CD14-positive monocyte (primary cell): Measurements from ENCODE around the gene PPM1D. TPM values are rescaled to one million over a fixed set of nuclear protein-coding genes. Genes with fewer than 3 reads are reported as not detected.

ENCODE experiments used
- DNase-seq, 3 donors: peaks; one replicate each; pipeline ENCODE4 v3.0.0-alpha.2; 2011 to 2022
- H2AFZ ChIP-seq: 2 replicates; pipeline ENCODE4 v1.6.0; 2012; ENCODE audit warnings: mild to moderate bottlenecking, low read depth, low read length, inconsistent platforms; ENCODE audit not compliant: insufficient read depth, poor library complexity, severe bottlenecking
- H3K27ac ChIP-seq, 2 donors: 1 replicate in 1 of 2; 2 replicates in 1 of 2; pipeline ENCODE4 v1.5.1; 2012 to 2013; ENCODE audit warnings: low read length in 2 of 2, control low read depth in 1 of 2, inconsistent platforms in 1 of 2, low read depth in 1 of 2, mild to moderate bottlenecking in 1 of 2
- H3K27me3 ChIP-seq, 2 donors: one replicate each; pipeline versions ENCODE4 v1.6.0 to v1.6.1; 2011 to 2013; ENCODE audit warnings: low read length in 2 of 2; ENCODE audit not compliant: control insufficient read depth in 2 of 2, insufficient read depth in 2 of 2
- H3K36me3 ChIP-seq, 2 donors: replicated peaks in 1 of 2; 1 replicate in 1 of 2; 2 replicates in 1 of 2; pipeline versions ENCODE4 v1.5.1 to v1.6.1; 2012 to 2013; ENCODE audit warnings: low read length in 2 of 2, control low read depth in 1 of 2, inconsistent platforms in 1 of 2, mild to moderate bottlenecking in 1 of 2; ENCODE audit not compliant: insufficient read depth in 2 of 2, control insufficient read depth in 1 of 2
- H3K4me1 ChIP-seq, 2 donors: 1 replicate in 1 of 2; 2 replicates in 1 of 2; pipeline versions ENCODE4 v1.5.1 to v1.6.1; 2012 to 2013; ENCODE audit warnings: low read length in 2 of 2, control low read depth in 1 of 2, inconsistent platforms in 1 of 2, mild to moderate bottlenecking in 1 of 2, moderate library complexity in 1 of 2; ENCODE audit not compliant: insufficient read depth in 2 of 2, control insufficient read depth in 1 of 2
- H3K4me2 ChIP-seq: replicated peaks from 2 replicates; pipeline ENCODE3; 2012; ENCODE audit warnings: low read length, moderate library complexity, mild to moderate bottlenecking; ENCODE audit not compliant: poor library complexity, severe bottlenecking; ENCODE audit errors: extremely low read depth
- H3K4me3 ChIP-seq, 3 experiments: fragments of 200-600 bp in 1 of 3; sonication (generic) in 1 of 3; replicated peaks in 1 of 3; 1 replicate in 2 of 3; 2 replicates in 1 of 3; pipeline ENCODE4 v1.5.1; 2011 to 2013; ENCODE audit warnings: low read length in 3 of 3, mild to moderate bottlenecking in 3 of 3, control low read depth in 2 of 3, low read depth in 2 of 3, inconsistent platforms in 1 of 3, moderate library complexity in 1 of 3
- H3K79me2 ChIP-seq: 2 replicates; pipeline ENCODE4 v1.6.0; 2012; ENCODE audit warnings: mild to moderate bottlenecking, control low read depth, inconsistent platforms, low read length, moderate library complexity; ENCODE audit not compliant: insufficient read depth
- H3K9ac ChIP-seq: 2 replicates; pipeline ENCODE4 v1.6.0; 2017; ENCODE audit warnings: low read length, mild to moderate bottlenecking; ENCODE audit not compliant: insufficient read depth, poor library complexity, severe bottlenecking
- H3K9me3 ChIP-seq, 2 donors: replicated peaks in 1 of 2; 1 replicate in 1 of 2; 2 replicates in 1 of 2; pipeline versions ENCODE4 v1.5.1 to v1.6.1; 2012 to 2013; ENCODE audit warnings: low read length in 2 of 2, control low read depth in 1 of 2; ENCODE audit not compliant: control insufficient read depth in 1 of 2, insufficient read depth in 1 of 2
- H4K20me1 ChIP-seq: 2 replicates; pipeline ENCODE4 v1.6.0; 2012; ENCODE audit warnings: mild to moderate bottlenecking, low read length, control low read depth, moderate library complexity; ENCODE audit not compliant: insufficient read depth
- H3K27ac Mint-ChIP-seq, 7 donors: one replicate each; pipeline ENCODE4 v1.8.0; 2020; ENCODE audit warnings: mild to moderate bottlenecking in 7 of 7, mixed read lengths in 7 of 7, moderate library complexity in 6 of 7, inconsistent platforms in 2 of 7
- H3K27me3 Mint-ChIP-seq, 3 donors: one replicate each; pipeline ENCODE4 v1.8.0; 2021 to 2022; ENCODE audit warnings: low read depth in 3 of 3, mild to moderate bottlenecking in 3 of 3, mixed read lengths in 3 of 3, moderate library complexity in 3 of 3, inconsistent platforms in 1 of 3
- H3K36me3 Mint-ChIP-seq, 2 donors: one replicate each; pipeline ENCODE4 v1.8.0; 2020; ENCODE audit warnings: mixed read lengths in 2 of 2, inconsistent platforms in 1 of 2, mild to moderate bottlenecking in 1 of 2
- H3K4me1 Mint-ChIP-seq: one replicate; pipeline ENCODE4 v1.8.0; 2020; ENCODE audit warnings: mild to moderate bottlenecking, mixed read lengths
- H3K4me3 Mint-ChIP-seq, 2 donors: one replicate each; pipeline ENCODE4 v1.8.0; 2020; ENCODE audit warnings: mild to moderate bottlenecking in 2 of 2, mixed read lengths in 2 of 2, moderate library complexity in 1 of 2
- H3K9me3 Mint-ChIP-seq, 7 donors: one replicate each; pipeline ENCODE4 v1.8.0; 2020 to 2022; ENCODE audit warnings: mixed read lengths in 7 of 7, mild to moderate bottlenecking in 6 of 7, moderate library complexity in 6 of 7, inconsistent platforms in 2 of 7
- WGBS: methylation state at CpG from one replicate; pipeline ENCODE4 v1.1.5; 2013; ENCODE audit warnings: missing lambda C conversion rate; ENCODE audit not compliant: insufficient coverage; 5-methylcytosine and 5-hydroxymethylcytosine counted together
- intact Hi-C, 2 donors: fragments of 100-400 bp; cut with micrococcal nuclease; formaldehyde crosslinking; loops; one replicate each; pipeline versions ENCODE4 v1.15.0 to v1.15.1; 2023
- polyA plus RNA-seq, 3 donors: library from polyadenylated mRNA; depleted of rRNA in 1 of 3; unstranded in 2 of 3; stranded (reverse) in 1 of 3; fragments of 300-500 nt in 2 of 3; fragments of >200 nt in 1 of 3; fragmentation: Illumina TruSeq in 2 of 3; gene quantifications; 1 replicate in 2 of 3; 2 replicates in 1 of 3; pipeline ENCODE4 v1.2.3, GENCODE V29; 2012 to 2021
- TF ChIP-seq, protein P1 (sequence below): fragments of 200-600 bp; IDR thresholded peaks from one replicate; pipeline ENCODE4 v1.8.0; 2022; ENCODE audit warnings: antibody characterized with exemption, mild to moderate bottlenecking

PPM1D gene
- polyA plus RNA-seq, 3 donors = 4.7 to 7.3 (median 7.2) TPM

GRCh38 chr17:60577147-60577915 is 22.7 kb upstream of the PPM1D start:
- no peaks in the 10 kb centered on the region for H3K79me2 ChIP-seq
- H3K4me2 ChIP-seq = peak overlapping the region; percentile 67
- peak overlapping the region; percentile 9 for H2AFZ ChIP-seq
- TF ChIP-seq, protein P1, sequence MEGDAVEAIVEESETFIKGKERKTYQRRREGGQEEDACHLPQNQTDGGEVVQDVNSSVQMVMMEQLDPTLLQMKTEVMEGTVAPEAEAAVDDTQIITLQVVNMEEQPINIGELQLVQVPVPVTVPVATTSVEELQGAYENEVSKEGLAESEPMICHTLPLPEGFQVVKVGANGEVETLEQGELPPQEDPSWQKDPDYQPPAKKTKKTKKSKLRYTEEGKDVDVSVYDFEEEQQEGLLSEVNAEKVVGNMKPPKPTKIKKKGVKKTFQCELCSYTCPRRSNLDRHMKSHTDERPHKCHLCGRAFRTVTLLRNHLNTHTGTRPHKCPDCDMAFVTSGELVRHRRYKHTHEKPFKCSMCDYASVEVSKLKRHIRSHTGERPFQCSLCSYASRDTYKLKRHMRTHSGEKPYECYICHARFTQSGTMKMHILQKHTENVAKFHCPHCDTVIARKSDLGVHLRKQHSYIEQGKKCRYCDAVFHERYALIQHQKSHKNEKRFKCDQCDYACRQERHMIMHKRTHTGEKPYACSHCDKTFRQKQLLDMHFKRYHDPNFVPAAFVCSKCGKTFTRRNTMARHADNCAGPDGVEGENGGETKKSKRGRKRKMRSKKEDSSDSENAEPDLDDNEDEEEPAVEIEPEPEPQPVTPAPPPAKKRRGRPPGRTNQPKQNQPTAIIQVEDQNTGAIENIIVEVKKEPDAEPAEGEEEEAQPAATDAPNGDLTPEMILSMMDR = no peak
- H3K27ac ChIP-seq = peak overlapping the region; percentile 31 to 61
- Mint-ChIP-seq H3K4me3 (peak overlapping the region; percentile 47 to 83), H3K36me3 (no peaks in the 10 kb centered on the region), H3K4me1 (peaks cover 28% of the 10 kb centered on the region), H3K9me3 (peaks cover 0 to 2% (median 0%) of the 10 kb centered on the region in 7 donors), H3K27ac (peak overlapping the region; percentile 41 to 75 (median 65)), H3K27me3 (no peaks in the 10 kb centered on the region)
- intact Hi-C loops = no loop called here
- no peaks in the 10 kb centered on the region for H3K27me3 ChIP-seq
- WGBS = 5% methylated on average over 2 of the region's 7 CpGs
- H3K4me1 ChIP-seq = peaks cover 25 to 26% of the 10 kb centered on the region in 2 donors
- H4K20me1 ChIP-seq = no peaks in the 10 kb centered on the region
- DNase-seq = peak; percentile 53 to 72 (median 70)
- H3K4me3 ChIP-seq = peak overlapping the region in 2 of 3 experiments; percentile 21 to 61
- no peaks in the 10 kb centered on the region for H3K36me3 ChIP-seq
- no peaks in the 10 kb centered on the region for H3K9me3 ChIP-seq
- H3K9ac ChIP-seq = peak overlapping the region; percentile 33

- Mint-ChIP-seq H3K36me3 (no peaks in the 10 kb centered on the region), H3K27ac (no peak overlapping the region), H3K4me3 (peak overlapping the region in 1 of 2 donors; percentile 56), H3K27me3 (peaks cover 0 to 2% (median 0%) of the 10 kb centered on the region in 3 donors), H3K4me1 (peaks cover 28% of the 10 kb centered on the region), H3K9me3 (peaks cover 0 to 2% (median 0%) of the 10 kb centered on the region in 7 donors)
- WGBS = no CpG with 5 or more reads among the region's 2 CpGs
- Histone ChIP-seq H2AFZ (no peak overlapping the region), H3K4me1 (peaks cover 25 to 26% of the 10 kb centered on the region in 2 donors), H3K27ac (no peak overlapping the region), H3K79me2 (no peaks in the 10 kb centered on the region), H3K27me3 (no peaks in the 10 kb centered on the region), H4K20me1 (no peaks in the 10 kb centered on the region), H3K4me2 (no peak overlapping the region), H3K9me3 (no peaks in the 10 kb centered on the region), H3K9ac (no peak overlapping the region), H3K36me3 (no peaks in the 10 kb centered on the region), H3K4me3 (no peak overlapping the region)
- intact Hi-C loops = no loop called here
- TF ChIP-seq, protein P1 = no peak
- DNase-seq = peak in 1 of 3 donors; percentile 11
Measured at GRCh38 chr17:60579090-60579489, 20.9 kb upstream of the PPM1D start.
